NCI-H1436 treated with DMSO at 0.1 percent for 48 hours (cell line): ENCODE data around the gene NAPB.
"Not testable (repeated sequence)": the region's sequence is repeated elsewhere in the genome, so short reads cannot be mapped to it uniquely, and the experiment has no call there.

Experiments used
- DNase-seq: peaks from one replicate; lab custom pipeline; 2025; lab: John Stamatoyannopoulos, UW

NAPB gene

GRCh38 chr20:23420943-23421931, at the start of gene NAPB:
Gene NAPB, minus strand, starts transcription at chr20:23421488. Its CDS starts 86 bp downstream, at chr20:23421402.
- peak; percentile 74 for DNase-seq

- not testable (repeated sequence) for DNase-seq
Observed at GRCh38 chr20:23466961-23467360, 45.7 kb upstream of the NAPB start.

DNA sequence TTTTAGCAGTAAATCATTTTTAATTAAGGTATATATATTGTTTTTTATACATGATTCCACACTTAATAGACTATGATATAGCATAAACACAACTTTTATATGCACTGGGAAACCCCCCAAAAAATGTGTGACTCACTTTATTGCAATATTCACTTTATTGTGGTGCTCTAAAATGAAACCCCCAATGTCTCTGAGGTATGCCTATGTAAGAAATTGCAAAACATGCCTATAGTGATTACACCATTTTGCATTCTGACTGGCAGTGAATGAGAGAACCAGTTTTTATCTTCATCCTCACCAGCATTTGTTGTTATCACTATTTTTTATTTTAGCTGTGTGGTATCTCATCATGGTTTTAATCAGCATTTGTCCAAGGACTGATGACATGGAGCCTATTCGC, 39.9 kb upstream of the NAPB start:
- DNase-seq = no peak

GRCh38 chr20:23459461-23460150, 38.3 kb upstream of the NAPB start:
- DNase-seq = no peak

- DNase-seq = no peak
Observed at GRCh38 chr20:23456873-23457272, 35.6 kb upstream of the NAPB start.

DNA sequence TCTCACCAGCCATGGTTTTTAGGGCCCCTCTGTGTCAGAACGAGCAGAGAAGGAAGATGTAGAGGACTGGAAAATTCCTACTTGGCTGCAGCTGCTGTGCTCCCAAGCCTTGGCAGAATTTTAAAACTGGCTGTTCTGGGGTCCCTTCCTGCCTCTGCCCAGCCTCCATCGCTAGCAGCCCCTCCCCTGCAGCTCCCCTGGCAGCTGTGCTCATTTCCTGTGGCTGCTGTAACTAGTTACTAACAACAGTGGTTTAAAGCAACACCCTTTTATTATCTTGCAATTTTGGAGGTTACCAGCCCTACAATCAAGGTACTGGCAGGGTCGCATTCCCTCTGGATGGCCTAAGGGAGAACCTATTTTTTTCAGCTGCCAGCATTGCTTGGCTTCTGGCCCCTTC, 35.1 kb upstream of the NAPB start:
- DNase-seq = no peak

DNA sequence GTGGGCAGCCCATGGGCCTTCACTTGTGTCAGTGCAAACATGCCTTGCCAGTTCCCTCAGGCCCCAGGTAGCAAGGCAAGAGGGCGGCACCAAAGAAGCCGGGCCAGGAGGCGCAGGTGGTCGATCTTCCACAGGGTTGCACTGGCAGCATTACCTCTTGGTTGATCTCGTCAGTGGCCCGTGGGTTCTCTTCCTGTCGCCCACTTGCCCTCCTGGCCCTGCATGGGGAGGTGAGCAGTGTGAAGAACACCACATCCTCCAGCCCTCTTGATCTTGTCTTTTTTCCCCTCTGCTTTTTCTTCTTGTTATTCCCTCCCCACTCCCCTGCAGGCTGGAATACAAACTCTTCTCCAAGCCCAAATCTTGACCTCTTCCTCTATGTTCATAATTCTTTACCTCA, 34.4 kb upstream of the NAPB start:
- DNase-seq = no peak

DNA sequence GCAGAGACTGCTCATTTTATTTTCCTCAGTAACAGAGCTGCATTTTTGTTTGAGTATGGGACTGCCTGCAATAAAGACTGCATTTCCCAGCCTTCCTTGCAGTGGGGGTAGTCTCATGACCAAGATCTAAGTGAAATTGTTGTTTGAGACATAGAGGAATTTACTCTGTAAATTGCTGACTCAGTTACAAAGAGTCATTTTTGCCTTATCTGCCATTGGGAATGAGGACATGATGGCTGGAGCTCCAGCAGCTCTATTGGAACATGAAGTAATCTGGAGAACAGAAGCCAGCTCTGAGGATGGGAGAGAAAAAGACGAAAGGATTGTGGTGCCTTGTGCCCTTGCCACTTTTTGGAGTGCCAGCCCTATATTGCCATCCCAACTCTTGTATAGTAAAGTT, 33.5 kb upstream of the NAPB start:
- no peak for DNase-seq

GRCh38 chr20:23453549-23454543, 32.6 kb upstream of the NAPB start:
- no peak for DNase-seq

DNA sequence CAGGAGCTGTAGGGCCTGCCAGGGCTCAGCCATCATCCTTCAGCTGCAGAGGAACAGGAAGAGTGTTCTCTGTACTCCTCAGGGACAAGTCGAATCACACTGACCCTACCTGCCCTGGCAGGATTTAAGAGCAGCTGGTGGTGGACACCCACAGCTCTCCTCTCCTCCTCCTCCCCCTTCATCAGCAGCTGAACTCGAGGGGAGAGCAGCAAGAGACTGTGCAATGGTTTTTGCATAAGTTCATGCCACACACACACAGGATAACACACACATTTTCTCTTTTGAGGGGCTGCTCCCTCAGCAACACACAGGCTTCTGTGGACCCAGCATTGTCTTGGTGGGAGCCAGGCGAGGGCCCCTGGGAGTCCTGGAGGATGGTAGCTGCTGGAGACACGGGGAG, 31.5 kb upstream of the NAPB start, which contains the start of gene CST11:
CST11 (minus strand) TSS at position 101 of the 400 bp plus-strand sequence; CDS start at position 36, 65 bp downstream.
- DNase-seq = no peak

DNA sequence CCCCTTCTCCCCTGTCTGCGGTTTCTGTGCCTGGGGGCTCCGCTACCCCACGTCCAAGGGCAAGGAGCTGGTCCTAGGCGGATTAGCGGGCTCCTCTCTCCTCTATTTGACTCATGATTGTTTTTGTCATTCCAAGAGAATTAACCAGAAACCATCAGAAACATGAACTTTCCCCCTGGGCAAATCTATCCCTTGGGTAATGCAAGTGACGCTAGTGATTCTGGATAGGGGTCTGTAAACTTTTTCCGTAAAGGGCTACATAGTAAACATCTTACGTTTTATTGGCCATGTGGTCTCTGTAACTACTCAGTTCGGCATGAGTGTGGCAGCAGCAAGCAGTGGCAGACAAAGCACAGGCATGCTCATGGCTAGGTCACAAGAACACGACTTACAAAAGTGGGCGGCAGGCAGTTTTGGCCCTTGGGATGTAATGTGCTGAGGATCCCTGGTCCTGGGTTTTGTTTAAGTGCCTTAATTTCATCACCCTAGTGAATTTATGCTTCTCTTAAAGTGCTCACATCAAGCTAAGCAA, 30.7 kb upstream of the NAPB start:
- DNase-seq = no peak

- DNase-seq = no peak
Observed at GRCh38 chr20:23450877-23451276, 29.6 kb upstream of the NAPB start.

- DNase-seq = no peak
Observed at GRCh38 chr20:23449421-23449820, 28.1 kb upstream of the NAPB start.

DNA sequence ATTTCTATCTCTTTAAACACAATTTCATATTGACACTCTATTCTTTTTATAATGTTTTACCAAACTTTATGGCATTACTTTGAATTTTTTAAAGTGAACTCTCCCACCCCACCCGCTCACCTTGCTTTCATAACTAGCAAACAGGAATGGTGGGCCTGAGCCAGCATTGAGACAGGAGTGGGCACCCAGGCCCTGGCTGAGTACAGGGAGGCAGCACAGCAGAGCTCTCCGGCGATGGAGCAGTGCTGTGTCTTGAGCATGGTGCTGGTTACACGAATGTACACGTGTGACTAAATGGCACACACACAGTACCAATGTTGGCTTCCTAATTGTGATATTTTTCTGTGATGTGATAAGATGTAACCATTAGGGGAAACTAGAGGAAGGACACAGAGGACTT, 26.9 kb upstream of the NAPB start:
- no peak for DNase-seq

GRCh38 chr20:23446505-23446904, 25.2 kb upstream of the NAPB start:
- DNase-seq = no peak

GRCh38 chr20:23445596-23446217, 24.4 kb upstream of the NAPB start:
- no peak for DNase-seq

- no peak for DNase-seq
Observed at GRCh38 chr20:23444859-23445258, 23.6 kb upstream of the NAPB start.

DNA sequence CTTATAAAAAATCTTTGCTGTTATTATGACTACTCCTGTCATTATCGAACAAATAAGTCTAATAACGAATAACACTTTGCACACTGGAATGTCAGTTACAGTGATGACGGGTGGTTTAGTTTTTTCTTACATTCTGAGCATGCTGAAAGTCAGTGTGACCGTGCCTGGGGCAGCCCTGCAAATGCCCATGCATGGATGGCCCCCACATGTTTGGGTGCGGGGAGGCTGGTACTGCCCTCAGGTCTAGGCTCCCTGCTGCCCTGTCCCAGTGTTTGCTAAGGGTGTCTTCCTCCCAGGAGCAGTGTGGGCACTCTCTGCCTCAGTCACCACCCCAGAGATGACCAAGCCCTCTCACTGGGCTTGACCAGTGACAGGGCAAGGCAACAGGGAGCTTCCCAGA, 21.1 kb upstream of the NAPB start:
- DNase-seq = no peak

DNA sequence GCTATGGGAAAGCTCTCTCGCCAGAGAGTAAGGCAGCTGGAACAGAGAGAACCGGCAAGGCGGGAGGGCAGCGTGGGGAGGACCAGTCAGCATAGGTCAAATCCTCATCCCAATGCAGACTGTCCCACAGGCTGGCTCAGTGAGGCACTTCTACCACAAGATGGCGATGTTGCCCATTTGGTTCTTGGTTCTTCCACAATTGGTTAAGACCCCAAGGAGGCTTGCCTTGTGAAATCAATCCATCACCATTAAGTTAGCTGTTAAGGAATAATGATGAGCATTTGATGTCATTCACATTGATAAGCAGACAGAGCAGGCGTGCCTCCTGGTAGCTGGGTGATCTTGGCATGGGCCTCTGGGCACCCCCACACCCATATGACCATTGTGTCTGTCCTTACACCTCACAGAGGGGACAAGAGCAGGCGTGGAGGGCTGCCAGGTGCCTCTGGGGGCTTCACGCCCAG, 20.6 kb upstream of the NAPB start:
- no peak for DNase-seq

GRCh38 chr20:23440004-23440403, 18.7 kb upstream of the NAPB start:
- no peak for DNase-seq

GRCh38 chr20:23438661-23439060, 17.4 kb upstream of the NAPB start:
- no peak for DNase-seq
